Measurements from ENCODE around the gene HJURP. TPM values are rescaled to one million over a fixed set of nuclear protein-coding genes. Genes with fewer than 3 reads are reported as not detected.

The HJURP gene
- total RNA-seq, 1 donor from 2014 or later: 7.7 TPM

DNA sequence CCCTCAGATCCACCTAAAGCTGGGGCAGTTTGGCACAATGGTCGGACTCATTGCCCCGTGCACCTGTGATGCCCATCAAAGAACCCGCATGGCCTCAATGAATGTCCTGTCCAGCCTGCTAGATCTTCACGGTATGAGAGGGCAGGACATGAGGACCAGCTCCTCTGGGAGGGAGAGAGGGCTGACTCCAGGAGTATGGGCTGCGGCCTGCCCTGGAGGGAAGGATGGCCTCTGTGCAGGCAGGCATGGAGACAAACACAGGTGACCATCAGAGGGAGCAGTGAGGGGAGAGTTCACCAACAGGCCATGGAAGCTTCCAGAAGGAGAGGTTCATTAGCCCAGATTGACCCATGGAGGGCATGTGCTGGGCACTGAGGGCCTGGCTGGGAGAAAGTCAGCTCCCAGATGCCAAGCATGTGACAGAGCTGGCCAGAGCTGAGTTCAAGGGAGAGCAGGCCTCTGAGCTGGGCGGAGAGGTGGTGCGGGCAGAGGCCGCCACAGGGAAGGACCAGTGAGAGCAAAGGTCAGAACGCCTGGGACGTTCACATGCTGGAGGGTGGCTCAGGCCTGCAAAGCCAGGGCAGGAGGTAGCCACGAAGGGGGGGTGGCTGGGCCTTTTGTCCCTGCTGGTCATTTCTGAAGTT lies 36.2 kb downstream of the HJURP start:
- TF ChIP-seq, protein P1, sequence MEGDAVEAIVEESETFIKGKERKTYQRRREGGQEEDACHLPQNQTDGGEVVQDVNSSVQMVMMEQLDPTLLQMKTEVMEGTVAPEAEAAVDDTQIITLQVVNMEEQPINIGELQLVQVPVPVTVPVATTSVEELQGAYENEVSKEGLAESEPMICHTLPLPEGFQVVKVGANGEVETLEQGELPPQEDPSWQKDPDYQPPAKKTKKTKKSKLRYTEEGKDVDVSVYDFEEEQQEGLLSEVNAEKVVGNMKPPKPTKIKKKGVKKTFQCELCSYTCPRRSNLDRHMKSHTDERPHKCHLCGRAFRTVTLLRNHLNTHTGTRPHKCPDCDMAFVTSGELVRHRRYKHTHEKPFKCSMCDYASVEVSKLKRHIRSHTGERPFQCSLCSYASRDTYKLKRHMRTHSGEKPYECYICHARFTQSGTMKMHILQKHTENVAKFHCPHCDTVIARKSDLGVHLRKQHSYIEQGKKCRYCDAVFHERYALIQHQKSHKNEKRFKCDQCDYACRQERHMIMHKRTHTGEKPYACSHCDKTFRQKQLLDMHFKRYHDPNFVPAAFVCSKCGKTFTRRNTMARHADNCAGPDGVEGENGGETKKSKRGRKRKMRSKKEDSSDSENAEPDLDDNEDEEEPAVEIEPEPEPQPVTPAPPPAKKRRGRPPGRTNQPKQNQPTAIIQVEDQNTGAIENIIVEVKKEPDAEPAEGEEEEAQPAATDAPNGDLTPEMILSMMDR (IDR thresholded peaks at IDR 0.05): no peak
- H3K27me3 Mint-ChIP-seq (ENCODE audit: unreplicated experiment): peaks cover 4% of the 10 kb centered on the region
- no peaks in the 10 kb centered on the region for H3K9me3 Mint-ChIP-seq (ENCODE audit: unreplicated experiment)
- no peak for DNase-seq (ENCODE audit: extremely low spot score, unreplicated experiment)
- peaks cover 19% of the 10 kb centered on the region for H3K4me1 Mint-ChIP-seq (ENCODE audit: unreplicated experiment)
- no peaks in the 10 kb centered on the region for H3K36me3 Mint-ChIP-seq (ENCODE audit: unreplicated experiment)
- no peak overlapping the region for H3K27ac Mint-ChIP-seq (ENCODE audit: unreplicated experiment)
- H3K4me3 Mint-ChIP-seq (ENCODE audit: unreplicated experiment): no peak overlapping the region

- no peaks in the 10 kb centered on the region for H3K36me3 Mint-ChIP-seq (ENCODE audit: unreplicated experiment)
- H3K4me3 Mint-ChIP-seq (ENCODE audit: unreplicated experiment): no peak overlapping the region
- DNase-seq (ENCODE audit: extremely low spot score, unreplicated experiment): no peak
- H3K9me3 Mint-ChIP-seq (ENCODE audit: unreplicated experiment): no peaks in the 10 kb centered on the region
- H3K27me3 Mint-ChIP-seq (ENCODE audit: unreplicated experiment): peaks cover 9% of the 10 kb centered on the region
- TF ChIP-seq, protein P1 (IDR thresholded peaks at IDR 0.05): no peak
- H3K4me1 Mint-ChIP-seq (ENCODE audit: unreplicated experiment): peaks cover 21% of the 10 kb centered on the region
- peak overlapping the region; percentile 54 for H3K27ac Mint-ChIP-seq (ENCODE audit: unreplicated experiment)
These were observed 36.9 kb downstream of the HJURP start for GRCh38 chr2:233817361-233817911.

DNA sequence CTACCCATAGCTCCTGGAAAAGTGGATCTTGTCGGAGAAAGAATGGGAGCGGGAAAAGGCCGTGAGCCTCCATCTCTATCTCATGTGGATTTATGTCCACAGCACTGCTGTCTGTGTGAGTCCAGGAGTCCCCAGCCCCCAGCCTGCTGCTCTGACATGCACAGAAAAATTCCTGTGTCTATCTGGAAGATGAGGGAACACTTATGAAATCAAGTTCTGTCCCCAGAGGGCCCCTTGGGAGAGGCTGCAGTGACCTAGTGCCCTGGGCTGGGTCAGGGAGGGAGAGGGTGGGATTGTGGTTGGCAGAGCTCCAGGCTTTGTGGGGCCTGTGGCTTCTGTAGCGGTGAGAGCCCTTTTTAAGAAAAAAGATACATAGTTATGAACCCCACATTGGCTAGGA lies 37.6 kb downstream of the HJURP start:
- TF ChIP-seq, protein P1 (IDR thresholded peaks at IDR 0.05): no peak
- H3K9me3 Mint-ChIP-seq (ENCODE audit: unreplicated experiment): no peaks in the 10 kb centered on the region
- H3K36me3 Mint-ChIP-seq (ENCODE audit: unreplicated experiment): no peaks in the 10 kb centered on the region
- H3K27ac Mint-ChIP-seq (ENCODE audit: unreplicated experiment): peak overlapping the region; percentile 43
- H3K4me3 Mint-ChIP-seq (ENCODE audit: unreplicated experiment): no peak overlapping the region
- peaks cover 21% of the 10 kb centered on the region for H3K4me1 Mint-ChIP-seq (ENCODE audit: unreplicated experiment)
- DNase-seq (ENCODE audit: extremely low spot score, unreplicated experiment): no peak
- H3K27me3 Mint-ChIP-seq (ENCODE audit: unreplicated experiment): peaks cover 14% of the 10 kb centered on the region

GRCh38 chr2:233816334-233816733 lies 38.0 kb downstream of the HJURP start:
- Mint-ChIP-seq H3K27me3 (ENCODE audit: unreplicated experiment) (peaks cover 14% of the 10 kb centered on the region), H3K4me1 (ENCODE audit: unreplicated experiment) (peaks cover 21% of the 10 kb centered on the region), H3K4me3 (ENCODE audit: unreplicated experiment) (no peak overlapping the region), H3K9me3 (ENCODE audit: unreplicated experiment) (no peaks in the 10 kb centered on the region), H3K36me3 (ENCODE audit: unreplicated experiment) (no peaks in the 10 kb centered on the region), H3K27ac (ENCODE audit: unreplicated experiment) (peak overlapping the region; percentile 43)
- DNase-seq (ENCODE audit: extremely low spot score, unreplicated experiment): no peak
- TF ChIP-seq, protein P1 (IDR thresholded peaks at IDR 0.05): no peak

DNA sequence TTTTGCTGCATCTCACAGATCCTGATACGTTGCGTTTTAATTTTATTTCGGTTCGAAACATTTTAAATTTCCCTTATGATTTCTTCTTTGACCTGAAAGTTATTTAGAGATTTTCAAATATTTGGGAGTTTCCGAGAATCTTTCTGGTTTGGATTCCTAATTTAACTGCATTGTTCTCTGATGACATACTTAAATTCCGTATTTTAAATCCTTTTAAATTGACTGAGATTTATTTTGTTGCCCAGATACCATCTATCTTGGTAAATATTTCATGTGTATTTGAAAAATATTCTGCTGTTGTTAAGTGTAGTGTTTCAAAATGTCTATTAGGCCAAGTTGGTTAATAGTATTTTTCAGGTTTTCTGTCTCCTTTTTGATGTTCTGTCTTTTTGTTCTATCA lies 38.5 kb downstream of the HJURP start:
- Mint-ChIP-seq H3K4me3 (ENCODE audit: unreplicated experiment) (no peak overlapping the region), H3K9me3 (ENCODE audit: unreplicated experiment) (no peaks in the 10 kb centered on the region), H3K4me1 (ENCODE audit: unreplicated experiment) (peaks cover 21% of the 10 kb centered on the region), H3K27me3 (ENCODE audit: unreplicated experiment) (peaks cover 16% of the 10 kb centered on the region), H3K36me3 (ENCODE audit: unreplicated experiment) (no peaks in the 10 kb centered on the region), H3K27ac (ENCODE audit: unreplicated experiment) (peak overlapping the region; percentile 43)
- DNase-seq (ENCODE audit: extremely low spot score, unreplicated experiment): no peak
- TF ChIP-seq, protein P1 (IDR thresholded peaks at IDR 0.05): no peak

Data from osteocyte (in vitro differentiated cells).